Measurements from ENCODE around the gene RRAGC.
A peak's percentile ranks its signal among the peaks of the same experiment; 100 is the strongest.
"Not testable (repeated sequence)": the region's sequence is repeated elsewhere in the genome, so short reads cannot be mapped to it uniquely, and the experiment has no call there.

The RRAGC gene

DNA sequence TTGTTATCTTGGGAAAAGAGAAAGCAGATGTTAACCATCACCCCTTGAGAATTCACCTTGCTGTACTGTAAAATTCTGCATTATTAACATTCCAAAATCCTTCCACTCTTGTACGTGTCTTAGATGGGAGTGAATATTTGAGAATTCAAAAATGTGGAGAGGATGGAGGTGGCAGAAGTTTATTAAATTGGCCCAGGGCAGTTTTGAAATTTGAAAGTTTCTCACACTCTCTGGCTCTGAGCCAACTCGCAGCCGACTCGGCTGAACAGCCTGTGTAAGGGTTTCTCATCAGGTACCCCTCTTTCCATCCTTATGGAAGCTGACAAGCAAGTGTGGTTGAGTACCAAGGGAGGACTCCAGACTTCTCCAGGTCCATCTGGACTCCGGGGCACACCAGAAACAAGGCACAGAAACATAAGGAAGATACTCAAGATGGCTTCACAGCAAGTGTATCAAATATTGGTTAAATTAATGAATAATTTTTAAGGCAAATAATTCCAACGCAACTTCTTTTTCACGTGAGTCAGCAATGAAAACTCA is 45.1 kb downstream of the RRAGC start:
- TF ChIP-seq, protein P1, sequence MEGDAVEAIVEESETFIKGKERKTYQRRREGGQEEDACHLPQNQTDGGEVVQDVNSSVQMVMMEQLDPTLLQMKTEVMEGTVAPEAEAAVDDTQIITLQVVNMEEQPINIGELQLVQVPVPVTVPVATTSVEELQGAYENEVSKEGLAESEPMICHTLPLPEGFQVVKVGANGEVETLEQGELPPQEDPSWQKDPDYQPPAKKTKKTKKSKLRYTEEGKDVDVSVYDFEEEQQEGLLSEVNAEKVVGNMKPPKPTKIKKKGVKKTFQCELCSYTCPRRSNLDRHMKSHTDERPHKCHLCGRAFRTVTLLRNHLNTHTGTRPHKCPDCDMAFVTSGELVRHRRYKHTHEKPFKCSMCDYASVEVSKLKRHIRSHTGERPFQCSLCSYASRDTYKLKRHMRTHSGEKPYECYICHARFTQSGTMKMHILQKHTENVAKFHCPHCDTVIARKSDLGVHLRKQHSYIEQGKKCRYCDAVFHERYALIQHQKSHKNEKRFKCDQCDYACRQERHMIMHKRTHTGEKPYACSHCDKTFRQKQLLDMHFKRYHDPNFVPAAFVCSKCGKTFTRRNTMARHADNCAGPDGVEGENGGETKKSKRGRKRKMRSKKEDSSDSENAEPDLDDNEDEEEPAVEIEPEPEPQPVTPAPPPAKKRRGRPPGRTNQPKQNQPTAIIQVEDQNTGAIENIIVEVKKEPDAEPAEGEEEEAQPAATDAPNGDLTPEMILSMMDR (IDR thresholded peaks at IDR 0.05; ENCODE audit: extremely low read depth, insufficient read depth, missing control alignments), result no peak
- in situ Hi-C loops (cut with MboI; ENCODE audit: low pct_unique_long_range_greater_than_20kb, low sequenced_read_pairs, unreplicated experiment), result no loop called here
- no peak for DNase-seq (ENCODE audit: low spot score)

DNA sequence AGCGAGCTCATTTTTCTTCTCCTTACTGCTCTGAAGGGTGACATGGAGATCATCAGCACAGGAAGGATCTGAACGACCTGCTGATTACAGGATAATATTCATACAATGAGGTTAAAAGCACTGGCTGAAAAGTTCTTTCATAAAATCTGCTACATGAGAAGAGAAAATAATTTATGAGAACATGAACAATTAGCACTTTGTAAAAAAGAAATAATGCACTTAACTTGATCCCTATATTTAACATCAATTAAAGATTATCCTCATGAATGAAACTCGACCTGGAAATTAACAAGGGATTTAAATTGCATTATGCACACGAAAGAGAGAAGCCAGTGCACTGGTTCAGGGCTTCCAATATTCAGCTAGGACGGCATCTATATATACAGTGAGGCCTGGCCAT is 46.6 kb downstream of the RRAGC start:
- TF ChIP-seq, protein P1 (IDR thresholded peaks at IDR 0.05; ENCODE audit: extremely low read depth, insufficient read depth, missing control alignments), result no peak
- in situ Hi-C loops (cut with MboI; ENCODE audit: low pct_unique_long_range_greater_than_20kb, low sequenced_read_pairs, unreplicated experiment), result no loop called here
- no peak for DNase-seq (ENCODE audit: low spot score)

DNA sequence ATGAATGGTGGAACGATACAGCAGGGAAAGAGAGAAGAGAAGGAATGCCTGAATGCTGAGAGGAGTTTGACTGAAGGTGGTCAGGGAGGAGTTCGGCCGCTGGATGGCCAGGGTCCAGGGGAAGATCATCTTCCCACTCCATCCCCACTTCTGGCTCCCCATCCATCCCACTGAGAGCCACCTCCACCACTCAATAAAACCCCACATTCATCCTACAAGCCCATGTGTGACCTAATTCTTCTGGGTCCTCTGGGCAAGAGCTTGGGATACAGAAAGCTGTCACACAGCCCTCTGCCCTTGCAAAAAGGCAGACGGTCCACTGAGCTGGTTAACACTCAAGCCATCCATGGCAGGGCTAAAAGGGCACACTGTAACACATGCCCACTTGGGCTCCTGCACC is 48.1 kb downstream of the RRAGC start:
- in situ Hi-C loops (cut with MboI; ENCODE audit: low pct_unique_long_range_greater_than_20kb, low sequenced_read_pairs, unreplicated experiment), result not testable (repeated sequence)

DNA sequence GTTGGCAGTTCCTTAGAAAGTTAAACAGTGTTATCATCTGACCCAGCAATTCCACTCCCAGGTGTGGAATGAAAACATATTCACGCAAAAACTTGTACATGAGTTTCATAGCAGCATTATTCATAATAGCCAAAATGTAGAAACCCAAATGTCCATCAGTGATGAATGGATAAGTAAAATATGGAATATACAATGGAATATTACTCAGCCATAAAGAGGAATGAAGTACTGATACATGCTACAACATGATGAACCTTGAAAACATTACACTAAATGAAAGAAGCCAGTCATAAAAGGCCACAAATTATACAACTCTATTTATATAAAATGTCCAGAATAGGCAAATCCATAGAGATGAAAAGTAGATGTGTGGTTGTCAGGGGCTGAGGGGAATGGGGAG is 53.5 kb downstream of the RRAGC start:
- TF ChIP-seq, protein P1 (IDR thresholded peaks at IDR 0.05; ENCODE audit: extremely low read depth, insufficient read depth, missing control alignments), result no peak
- in situ Hi-C loops (cut with MboI; ENCODE audit: low pct_unique_long_range_greater_than_20kb, low sequenced_read_pairs, unreplicated experiment), result no loop called here

More for the DNA sequence above, 48.1 kb downstream of the RRAGC start:
- not testable (repeated sequence) for DNase-seq (ENCODE audit: low spot score)

DNA sequence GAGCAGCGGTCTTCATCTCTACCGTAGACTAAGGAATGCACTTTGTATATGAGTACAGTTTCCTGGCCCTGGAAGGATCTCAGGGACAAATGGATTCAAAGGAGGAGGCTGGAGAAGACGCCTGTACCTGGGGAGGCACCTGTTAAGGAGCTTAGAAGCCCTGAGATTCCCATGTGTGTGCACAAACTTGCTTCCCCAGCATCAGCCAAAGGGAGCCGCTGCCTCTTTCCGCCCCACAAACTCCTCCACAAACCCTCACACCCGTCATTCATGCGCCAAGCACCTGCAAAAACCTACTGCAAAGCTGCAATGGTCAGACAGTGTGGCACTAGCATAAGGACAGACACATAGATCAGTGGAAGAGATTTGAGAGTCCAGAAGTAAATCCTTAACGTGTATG is 54.5 kb downstream of the RRAGC start:
- in situ Hi-C loops (cut with MboI; ENCODE audit: low pct_unique_long_range_greater_than_20kb, low sequenced_read_pairs, unreplicated experiment), result no loop called here
- TF ChIP-seq, protein P1 (IDR thresholded peaks at IDR 0.05; ENCODE audit: extremely low read depth, insufficient read depth, missing control alignments), result no peak
- no peak for DNase-seq (ENCODE audit: low spot score)

More for the DNA sequence above, 53.5 kb downstream of the RRAGC start:
- no peak for DNase-seq (ENCODE audit: low spot score)

DNA sequence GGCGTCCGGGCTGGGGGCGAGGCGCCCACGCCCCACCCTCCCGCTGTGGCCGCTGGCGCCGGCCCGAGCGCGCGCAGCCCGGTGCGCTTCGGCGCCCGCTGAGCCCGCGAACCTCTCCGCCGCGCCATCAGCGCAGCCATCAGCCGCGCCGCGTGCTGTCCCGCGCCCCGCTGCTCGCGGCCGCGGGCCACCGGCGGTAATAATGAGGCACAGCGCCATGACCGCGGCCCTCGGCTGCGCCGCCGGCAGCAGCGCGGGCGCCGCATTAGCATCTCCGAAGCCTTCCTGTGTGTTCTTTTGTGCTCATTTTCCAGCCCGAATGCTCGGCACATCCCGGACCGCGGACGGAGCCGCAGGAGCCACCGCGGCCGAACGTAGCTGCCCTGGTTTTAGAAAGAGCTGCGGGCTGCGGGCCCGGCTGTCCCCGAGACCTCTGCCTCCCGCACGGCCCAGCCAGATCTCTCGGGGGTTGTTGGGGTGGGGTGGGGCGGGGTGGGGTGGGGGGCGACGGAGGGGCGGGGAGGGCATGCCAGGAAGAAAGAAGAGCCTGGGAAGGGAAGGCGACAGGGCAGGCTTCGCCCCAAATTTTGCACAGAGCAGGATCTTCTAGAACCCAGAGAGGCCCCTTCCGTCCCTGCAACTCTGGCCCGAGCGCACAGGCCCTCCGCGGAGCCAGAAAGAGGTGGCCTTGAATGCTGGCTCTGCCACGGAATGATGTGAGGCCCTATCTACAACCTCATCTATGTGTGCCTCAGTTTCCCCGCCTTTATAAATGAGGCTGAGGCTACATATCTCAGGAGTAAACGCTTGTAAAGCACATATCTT is 55.3 kb downstream of the RRAGC start:
- peak; percentile 45 for DNase-seq (ENCODE audit: low spot score)
- TF ChIP-seq, protein P1 (IDR thresholded peaks at IDR 0.05; ENCODE audit: extremely low read depth, insufficient read depth, missing control alignments), result no peak
- in situ Hi-C loops (cut with MboI; ENCODE audit: low pct_unique_long_range_greater_than_20kb, low sequenced_read_pairs, unreplicated experiment), result no loop called here

DNA sequence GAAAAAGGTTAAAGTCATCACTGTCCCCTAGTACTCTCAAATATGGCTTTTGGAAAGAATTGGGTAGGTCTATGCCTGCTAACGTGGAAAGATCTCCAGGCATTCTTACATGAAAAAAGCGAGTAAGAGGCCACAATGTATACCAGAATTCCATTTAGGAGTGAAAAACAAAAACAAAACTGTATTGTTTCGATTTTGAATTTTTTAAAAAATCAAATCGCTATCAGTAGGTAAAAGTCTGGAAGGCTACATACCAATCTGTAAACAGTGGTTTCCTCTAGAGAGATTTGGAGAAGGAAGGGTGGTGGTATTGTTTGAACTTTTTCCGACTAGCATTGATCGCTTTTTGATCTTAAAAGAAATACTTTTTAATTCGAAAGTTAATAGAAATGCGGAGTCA is 55.9 kb downstream of the RRAGC start:
- TF ChIP-seq, protein P1 (IDR thresholded peaks at IDR 0.05; ENCODE audit: extremely low read depth, insufficient read depth, missing control alignments), result no peak
- no peak for DNase-seq (ENCODE audit: low spot score)
- in situ Hi-C loops (cut with MboI; ENCODE audit: low pct_unique_long_range_greater_than_20kb, low sequenced_read_pairs, unreplicated experiment), result no loop called here
